ENCODE measurements around the gene MYMK.

The MYMK gene

GRCh38 chr9:133529874-133530273, 5.1 kb upstream of the MYMK start:
- no peak overlapping the region for H3K4me3 ChIP-seq (ENCODE audit: low read length)
- no peak overlapping the region for H3K27ac ChIP-seq (ENCODE audit: low read length)
- no peaks in the 10 kb centered on the region for H3K36me3 ChIP-seq (ENCODE audit: insufficient read depth, low read depth, low read length)
- H3K9ac ChIP-seq (ENCODE audit: low read depth, low read length), result no peak overlapping the region
- peaks cover 32% of the 10 kb centered on the region; the same call in 1 of the 2 replicates for H3K4me1 ChIP-seq (ENCODE audit: insufficient read depth, low read length)
- peaks cover 25% of the 10 kb centered on the region for H3K27me3 ChIP-seq (ENCODE audit: insufficient read depth, low read length)
- no peaks in the 10 kb centered on the region for H3K9me3 ChIP-seq (ENCODE audit: insufficient read depth, low read depth, low read length)

- Histone ChIP-seq H3K9ac (ENCODE audit: low read depth, low read length) (no peak overlapping the region), H3K27ac (ENCODE audit: low read length) (no peak overlapping the region), H3K9me3 (ENCODE audit: insufficient read depth, low read depth, low read length) (no peaks in the 10 kb centered on the region), H3K27me3 (ENCODE audit: insufficient read depth, low read length) (peaks cover 22% of the 10 kb centered on the region), H3K4me1 (ENCODE audit: insufficient read depth, low read length) (peaks cover 32% of the 10 kb centered on the region; the same call in 1 of the 2 replicates), H3K4me3 (ENCODE audit: low read length) (no peak overlapping the region), H3K36me3 (ENCODE audit: insufficient read depth, low read depth, low read length) (no peaks in the 10 kb centered on the region)
These were observed 4.7 kb upstream of the MYMK start for GRCh38 chr9:133529457-133529856.

DNA sequence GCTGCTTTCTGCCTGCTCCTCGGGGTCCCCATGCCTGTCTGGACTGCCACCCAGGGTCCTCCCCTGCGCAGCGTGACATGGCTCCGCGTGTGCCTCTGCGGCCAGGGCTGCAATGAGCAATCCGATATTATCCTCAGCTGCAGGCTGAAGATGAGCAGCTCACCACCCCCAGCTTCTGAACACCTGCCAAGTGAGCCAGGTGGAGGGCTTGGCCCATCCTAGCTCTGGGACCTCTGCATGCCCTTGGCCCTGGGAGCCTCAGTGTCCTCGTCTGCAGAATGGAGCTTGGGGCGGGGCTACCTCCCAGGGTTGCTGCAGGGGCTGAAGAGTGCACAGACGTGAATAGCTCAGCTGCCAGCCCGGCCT, 4.1 kb upstream of the MYMK start:
- H3K4me3 ChIP-seq (ENCODE audit: low read length), result no peak overlapping the region
- no peaks in the 10 kb centered on the region for H3K9me3 ChIP-seq (ENCODE audit: insufficient read depth, low read depth, low read length)
- H3K36me3 ChIP-seq (ENCODE audit: insufficient read depth, low read depth, low read length), result no peaks in the 10 kb centered on the region
- H3K4me1 ChIP-seq (ENCODE audit: insufficient read depth, low read length), result peaks cover 28% of the 10 kb centered on the region; the same call in 1 of the 2 replicates
- no peak overlapping the region for H3K9ac ChIP-seq (ENCODE audit: low read depth, low read length)
- H3K27me3 ChIP-seq (ENCODE audit: insufficient read depth, low read length), result peaks cover 16% of the 10 kb centered on the region
- no peak overlapping the region for H3K27ac ChIP-seq (ENCODE audit: low read length)

- Histone ChIP-seq H3K27me3 (ENCODE audit: insufficient read depth, low read length) (peaks cover 10% of the 10 kb centered on the region), H3K9me3 (ENCODE audit: insufficient read depth, low read depth, low read length) (no peaks in the 10 kb centered on the region), H3K9ac (ENCODE audit: low read depth, low read length) (no peak overlapping the region), H3K27ac (ENCODE audit: low read length) (no peak overlapping the region), H3K4me3 (ENCODE audit: low read length) (no peak overlapping the region; the same call in 1 of the 2 replicates), H3K4me1 (ENCODE audit: insufficient read depth, low read length) (peaks cover 26% of the 10 kb centered on the region; the same call in 1 of the 2 replicates), H3K36me3 (ENCODE audit: insufficient read depth, low read depth, low read length) (no peaks in the 10 kb centered on the region)
These were observed 3.5 kb upstream of the MYMK start for GRCh38 chr9:133528001-133528875.

GRCh38 chr9:133527444-133527920, 2.7 kb upstream of the MYMK start:
- Histone ChIP-seq H3K36me3 (ENCODE audit: insufficient read depth, low read depth, low read length) (no peaks in the 10 kb centered on the region), H3K27ac (ENCODE audit: low read length) (no peak overlapping the region), H3K27me3 (ENCODE audit: insufficient read depth, low read length) (peaks cover 7% of the 10 kb centered on the region; the same call in 1 of the 2 replicates), H3K9ac (ENCODE audit: low read depth, low read length) (no peak overlapping the region), H3K9me3 (ENCODE audit: insufficient read depth, low read depth, low read length) (no peaks in the 10 kb centered on the region), H3K4me1 (ENCODE audit: insufficient read depth, low read length) (peaks cover 26% of the 10 kb centered on the region; the same call in 1 of the 2 replicates), H3K4me3 (ENCODE audit: low read length) (no peak overlapping the region; the same call in 1 of the 2 replicates)

DNA sequence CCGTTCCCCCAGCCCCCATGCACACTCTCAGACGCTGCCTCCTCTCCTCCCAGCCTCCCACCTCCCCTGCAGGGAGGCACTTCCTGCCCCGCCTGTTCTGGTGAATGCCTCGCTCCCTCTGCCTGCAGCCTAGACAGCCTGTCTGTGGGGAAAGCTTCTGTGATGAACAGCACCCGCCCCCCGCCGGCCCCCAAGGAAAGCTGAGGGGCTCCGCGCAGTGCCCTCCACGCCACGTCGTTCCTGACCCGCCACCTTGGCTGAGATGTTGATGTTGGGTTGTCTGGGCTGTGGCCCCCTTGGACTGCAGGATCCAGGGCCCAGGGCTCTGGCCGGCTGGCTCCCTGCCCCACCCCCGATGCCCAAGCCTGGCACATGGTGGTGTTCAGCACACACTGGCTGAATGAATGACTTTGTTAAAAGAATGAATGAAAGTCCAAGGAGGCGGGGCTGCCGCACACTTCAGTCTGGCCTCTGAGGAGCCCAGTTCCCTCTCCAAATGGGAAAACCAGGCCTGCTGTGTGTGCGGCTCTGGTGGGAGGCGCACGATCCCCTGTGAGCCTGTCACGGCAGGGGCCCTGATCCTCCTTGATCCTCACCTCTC, 2.1 kb upstream of the MYMK start:
- Histone ChIP-seq H3K27ac (ENCODE audit: low read length) (no peak overlapping the region), H3K9me3 (ENCODE audit: insufficient read depth, low read depth, low read length) (no peaks in the 10 kb centered on the region), H3K9ac (ENCODE audit: low read depth, low read length) (no peak overlapping the region; the same call in 1 of the 2 replicates), H3K4me1 (ENCODE audit: insufficient read depth, low read length) (peaks cover 26% of the 10 kb centered on the region; the same call in 1 of the 2 replicates), H3K27me3 (ENCODE audit: insufficient read depth, low read length) (peaks cover 7% of the 10 kb centered on the region; the same call in 1 of the 2 replicates), H3K36me3 (ENCODE audit: insufficient read depth, low read depth, low read length) (no peaks in the 10 kb centered on the region), H3K4me3 (ENCODE audit: low read length) (no peak overlapping the region)

- Histone ChIP-seq H3K27ac (ENCODE audit: low read length) (no peak overlapping the region), H3K9ac (ENCODE audit: low read depth, low read length) (no peak overlapping the region), H3K9me3 (ENCODE audit: insufficient read depth, low read depth, low read length) (no peaks in the 10 kb centered on the region), H3K4me3 (ENCODE audit: low read length) (no peak overlapping the region), H3K27me3 (ENCODE audit: insufficient read depth, low read length) (peaks cover 7% of the 10 kb centered on the region; the same call in 1 of the 2 replicates), H3K4me1 (ENCODE audit: insufficient read depth, low read length) (peaks cover 26% of the 10 kb centered on the region; the same call in 1 of the 2 replicates), H3K36me3 (ENCODE audit: insufficient read depth, low read depth, low read length) (no peaks in the 10 kb centered on the region)
These were observed 918 bp upstream of the MYMK start for GRCh38 chr9:133525677-133526076.

DNA sequence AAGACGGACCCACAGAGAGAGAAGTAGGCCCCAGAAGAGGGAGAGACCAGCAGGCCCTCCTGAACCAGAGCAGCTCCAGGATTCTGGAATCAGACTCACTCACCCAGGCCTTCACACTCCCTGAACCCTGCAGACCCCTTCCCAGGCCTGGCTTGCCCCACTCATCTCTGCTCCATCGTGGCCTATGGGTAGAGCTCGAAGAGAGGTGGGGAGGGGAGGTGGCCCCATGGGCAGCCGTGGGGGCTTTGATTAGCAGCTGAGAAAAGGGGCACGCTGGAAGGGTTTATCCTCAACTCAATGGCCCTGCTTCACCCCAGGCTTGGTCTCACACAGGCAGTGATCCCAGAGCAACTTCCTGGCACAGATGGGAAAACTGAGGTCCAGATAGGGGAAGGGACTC, 613 bp downstream of the MYMK start:
- no peak overlapping the region for H3K9ac ChIP-seq (ENCODE audit: low read depth, low read length)
- no peaks in the 10 kb centered on the region for H3K9me3 ChIP-seq (ENCODE audit: insufficient read depth, low read depth, low read length)
- no peaks in the 10 kb centered on the region for H3K36me3 ChIP-seq (ENCODE audit: insufficient read depth, low read depth, low read length)
- no peak overlapping the region for H3K27ac ChIP-seq (ENCODE audit: low read length)
- H3K4me1 ChIP-seq (ENCODE audit: insufficient read depth, low read length), result peaks cover 26% of the 10 kb centered on the region; the same call in 1 of the 2 replicates
- H3K4me3 ChIP-seq (ENCODE audit: low read length), result no peak overlapping the region
- peaks cover 7% of the 10 kb centered on the region; the same call in 1 of the 2 replicates for H3K27me3 ChIP-seq (ENCODE audit: insufficient read depth, low read length)

DNA sequence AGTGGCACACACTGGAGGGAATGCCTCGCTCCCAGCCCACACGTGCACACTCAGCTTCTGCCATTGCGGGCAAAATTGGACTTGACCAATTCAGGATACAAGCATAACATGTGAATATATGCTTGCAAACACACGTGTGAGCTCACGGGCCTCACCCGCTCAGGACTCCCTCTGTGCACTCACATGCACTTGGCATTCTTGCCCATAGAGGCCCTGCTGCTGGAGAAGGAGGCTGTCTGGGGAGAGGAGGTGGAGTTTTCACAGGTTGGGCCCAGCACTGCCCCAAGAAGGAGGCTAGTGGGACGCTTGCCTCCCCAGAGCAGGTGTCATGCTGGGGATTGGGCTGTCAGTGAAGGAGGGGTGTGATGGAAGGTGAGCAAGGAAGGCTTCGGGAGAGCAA, 1.7 kb downstream of the MYMK start:
- H3K36me3 ChIP-seq (ENCODE audit: insufficient read depth, low read depth, low read length), result no peaks in the 10 kb centered on the region
- H3K4me1 ChIP-seq (ENCODE audit: insufficient read depth, low read length), result peaks cover 22% of the 10 kb centered on the region; the same call in 1 of the 2 replicates
- no peak overlapping the region for H3K27ac ChIP-seq (ENCODE audit: low read length)
- H3K4me3 ChIP-seq (ENCODE audit: low read length), result no peak overlapping the region
- peaks cover 4% of the 10 kb centered on the region; the same call in 1 of the 2 replicates for H3K27me3 ChIP-seq (ENCODE audit: insufficient read depth, low read length)
- no peaks in the 10 kb centered on the region for H3K9me3 ChIP-seq (ENCODE audit: insufficient read depth, low read depth, low read length)
- no peak overlapping the region for H3K9ac ChIP-seq (ENCODE audit: low read depth, low read length)

- H3K4me1 ChIP-seq (ENCODE audit: insufficient read depth, low read length), result peaks cover 16% of the 10 kb centered on the region; the same call in 1 of the 2 replicates
- no peaks in the 10 kb centered on the region for H3K9me3 ChIP-seq (ENCODE audit: insufficient read depth, low read depth, low read length)
- H3K4me3 ChIP-seq (ENCODE audit: low read length), result no peak overlapping the region
- no peak overlapping the region for H3K9ac ChIP-seq (ENCODE audit: low read depth, low read length)
- no peak overlapping the region for H3K27ac ChIP-seq (ENCODE audit: low read length)
- no peaks in the 10 kb centered on the region for H3K36me3 ChIP-seq (ENCODE audit: insufficient read depth, low read depth, low read length)
- no peaks in the 10 kb centered on the region; the same call in 1 of the 2 replicates for H3K27me3 ChIP-seq (ENCODE audit: insufficient read depth, low read length)
These were observed 2.5 kb downstream of the MYMK start for GRCh38 chr9:133522073-133522910.
